ENCODE measurements around the gene RETN.

RETN gene

GRCh38 chr19:7636691-7637373, 32.0 kb upstream of the RETN start, which contains the start of gene STXBP2:
Gene STXBP2 (plus strand): TSS chr19:7637110. CDS start chr19:7637150, 40 bp downstream.
- H3K4me3 ChIP-seq (ENCODE audit: low read depth, low read length): peak within 1 kb of the TSS; percentile 83
- peak; percentile 84 for DNase-seq (ENCODE audit: low read depth)
- TF ChIP-seq MYC (IDR thresholded peaks at IDR 0.05; ENCODE audit: low read depth, low read length) (peak; percentile 48; the same call in 1 of the 2 replicates), MAX (IDR thresholded peaks at IDR 0.05; ENCODE audit: low read depth, low read length) (peak; percentile 91), POLR2A (IDR thresholded peaks at IDR 0.05; ENCODE audit: extremely low read depth, insufficient read length) (peak; percentile 79)
- TF ChIP-seq, protein P1, sequence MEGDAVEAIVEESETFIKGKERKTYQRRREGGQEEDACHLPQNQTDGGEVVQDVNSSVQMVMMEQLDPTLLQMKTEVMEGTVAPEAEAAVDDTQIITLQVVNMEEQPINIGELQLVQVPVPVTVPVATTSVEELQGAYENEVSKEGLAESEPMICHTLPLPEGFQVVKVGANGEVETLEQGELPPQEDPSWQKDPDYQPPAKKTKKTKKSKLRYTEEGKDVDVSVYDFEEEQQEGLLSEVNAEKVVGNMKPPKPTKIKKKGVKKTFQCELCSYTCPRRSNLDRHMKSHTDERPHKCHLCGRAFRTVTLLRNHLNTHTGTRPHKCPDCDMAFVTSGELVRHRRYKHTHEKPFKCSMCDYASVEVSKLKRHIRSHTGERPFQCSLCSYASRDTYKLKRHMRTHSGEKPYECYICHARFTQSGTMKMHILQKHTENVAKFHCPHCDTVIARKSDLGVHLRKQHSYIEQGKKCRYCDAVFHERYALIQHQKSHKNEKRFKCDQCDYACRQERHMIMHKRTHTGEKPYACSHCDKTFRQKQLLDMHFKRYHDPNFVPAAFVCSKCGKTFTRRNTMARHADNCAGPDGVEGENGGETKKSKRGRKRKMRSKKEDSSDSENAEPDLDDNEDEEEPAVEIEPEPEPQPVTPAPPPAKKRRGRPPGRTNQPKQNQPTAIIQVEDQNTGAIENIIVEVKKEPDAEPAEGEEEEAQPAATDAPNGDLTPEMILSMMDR (IDR thresholded peaks at IDR 0.05; ENCODE audit: low read depth, low read length): no peak

DNA sequence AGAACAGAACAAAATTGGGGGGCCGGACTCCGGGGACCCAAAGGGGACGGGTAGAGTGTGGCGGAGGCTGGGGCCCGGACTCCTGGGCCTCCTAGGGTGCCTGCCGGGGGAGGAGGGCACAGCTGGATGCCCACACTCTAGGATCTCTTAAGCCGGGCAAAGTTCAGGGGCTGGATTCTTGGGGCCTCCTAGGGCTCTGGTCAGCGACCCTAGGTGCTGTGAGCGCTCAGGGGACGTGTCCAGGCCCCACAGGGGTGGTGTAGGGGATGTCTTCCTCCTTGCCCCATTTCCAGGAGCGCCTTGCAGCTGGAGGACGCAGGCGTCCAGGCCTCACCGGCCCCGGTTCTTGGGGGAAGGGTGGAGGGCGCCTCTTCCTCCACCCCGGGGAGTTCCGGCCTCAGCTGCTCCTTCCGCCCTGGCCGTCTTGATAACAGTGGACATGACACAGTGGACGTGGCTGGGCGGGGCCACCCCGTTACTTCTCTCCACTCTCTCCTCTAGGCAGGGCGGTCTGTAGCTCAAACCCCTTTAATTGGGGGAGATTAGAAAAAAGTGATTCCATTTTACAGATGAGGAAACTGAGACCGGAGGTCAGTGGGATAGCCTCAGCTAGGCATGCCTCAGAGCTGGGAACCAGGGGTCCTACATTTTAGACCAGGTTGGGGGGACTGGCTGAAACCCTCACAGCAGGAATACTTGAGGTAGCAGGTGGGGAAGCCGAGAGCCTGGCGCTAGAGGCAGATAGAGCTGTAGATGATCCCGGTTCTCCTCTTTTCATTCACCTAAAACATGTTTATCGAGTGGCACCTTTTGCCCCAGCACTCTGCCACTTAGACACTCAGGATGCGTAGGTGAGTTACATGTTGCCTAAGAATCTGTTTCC, 31.2 kb upstream of the RETN start:
- peak overlapping the region; percentile 83 for H3K4me3 ChIP-seq (ENCODE audit: low read depth, low read length)

GRCh38 chr19:7638802-7639465, 29.9 kb upstream of the RETN start:
- TF ChIP-seq MYC (IDR thresholded peaks at IDR 0.05; ENCODE audit: low read depth, low read length): no peak
- no peak for TF ChIP-seq POLR2A (IDR thresholded peaks at IDR 0.05; ENCODE audit: extremely low read depth, insufficient read length)
- no peak for TF ChIP-seq MAX (IDR thresholded peaks at IDR 0.05; ENCODE audit: low read depth, low read length)
- TF ChIP-seq, protein P1 (IDR thresholded peaks at IDR 0.05; ENCODE audit: low read depth, low read length): no peak
- H3K4me3 ChIP-seq (ENCODE audit: low read depth, low read length): no peak overlapping the region
- no peak for DNase-seq (ENCODE audit: low read depth)

More for the DNA sequence above, 31.2 kb upstream of the RETN start:
- peak; percentile 80 for DNase-seq (ENCODE audit: low read depth)
- TF ChIP-seq, protein P1 (IDR thresholded peaks at IDR 0.05; ENCODE audit: low read depth, low read length): no peak
- TF ChIP-seq MYC (IDR thresholded peaks at IDR 0.05; ENCODE audit: low read depth, low read length): peak; percentile 60; the same call in 1 of the 2 replicates

- TF ChIP-seq POLR2A (IDR thresholded peaks at IDR 0.05; ENCODE audit: extremely low read depth, insufficient read length): no peak
- TF ChIP-seq MAX (IDR thresholded peaks at IDR 0.05; ENCODE audit: low read depth, low read length): 0 out of 2 replicates have a peak, but pooled peaks have one; percentile 38
- TF ChIP-seq MYC (IDR thresholded peaks at IDR 0.05; ENCODE audit: low read depth, low read length): no peak
- TF ChIP-seq, protein P1 (IDR thresholded peaks at IDR 0.05; ENCODE audit: low read depth, low read length): no peak
- no peak overlapping the region for H3K4me3 ChIP-seq (ENCODE audit: low read depth, low read length)
- DNase-seq (ENCODE audit: low read depth): no peak
These were observed 28.9 kb upstream of the RETN start for GRCh38 chr19:7639863-7640348.

GRCh38 chr19:7640803-7641202, 28.0 kb upstream of the RETN start:
- no peak overlapping the region for H3K4me3 ChIP-seq (ENCODE audit: low read depth, low read length)
- no peak for TF ChIP-seq POLR2A (IDR thresholded peaks at IDR 0.05; ENCODE audit: extremely low read depth, insufficient read length)
- no peak for TF ChIP-seq MAX (IDR thresholded peaks at IDR 0.05; ENCODE audit: low read depth, low read length)
- TF ChIP-seq MYC (IDR thresholded peaks at IDR 0.05; ENCODE audit: low read depth, low read length): no peak
- DNase-seq (ENCODE audit: low read depth): no peak
